HG02763 (cell line): ENCODE data around the gene ELF2.
"Not testable (repeated sequence)": the region's sequence is repeated elsewhere in the genome, so short reads cannot be mapped to it uniquely, and the experiment has no call there.

Experiments
- ATAC-seq: cut with Tn5 transposase; IDR thresholded peaks from one replicate; pipeline ENCODE4 v1.9.1; 2021; ENCODE audit warnings: mild to moderate bottlenecking, moderate library complexity; ENCODE audit not compliant: unreplicated experiment

The ELF2 gene

DNA sequence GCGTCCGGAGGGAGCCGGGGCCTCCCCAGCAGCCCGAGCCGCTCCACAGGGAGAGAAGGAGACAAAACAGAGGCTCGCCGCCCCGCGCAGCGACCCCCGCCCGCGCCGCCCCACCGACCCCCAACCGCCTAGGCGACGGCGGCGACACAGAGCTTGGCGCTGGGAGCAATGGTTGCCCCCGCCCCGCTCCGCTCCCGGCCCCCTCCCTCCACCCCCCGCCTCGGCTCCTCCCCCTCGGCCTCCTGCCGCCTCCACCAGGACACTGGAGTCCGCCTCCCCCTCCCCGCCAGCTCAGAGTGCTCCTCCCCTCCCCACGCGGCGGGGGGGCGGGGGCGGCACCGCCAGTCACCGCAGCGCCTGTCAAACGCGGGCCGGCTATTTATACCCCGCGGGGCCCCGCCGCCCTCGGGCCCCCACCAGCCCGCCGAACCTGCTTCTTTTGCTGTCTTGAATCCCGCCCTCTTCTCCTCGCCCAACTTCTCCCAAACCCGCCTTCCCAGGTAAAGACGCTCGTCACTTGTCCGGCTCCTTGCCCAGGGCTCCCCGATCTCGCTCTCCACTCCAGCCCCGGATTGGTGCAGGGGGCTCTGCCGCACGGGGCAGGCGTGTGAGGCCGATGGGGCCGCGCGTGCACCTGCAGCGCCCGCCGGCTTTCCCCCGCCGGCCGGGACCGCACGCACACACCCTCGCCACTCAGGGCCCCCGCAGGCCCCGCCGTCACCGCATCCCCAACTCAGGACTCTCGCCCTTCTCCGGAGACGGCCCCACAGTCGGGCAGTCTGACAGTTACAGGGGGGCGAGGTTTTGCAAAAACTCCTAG, at the start of gene ELF2:
ELF2 (minus strand) TSS at position 170 of the 820 bp plus-strand sequence. CDS start 39,517 bp downstream, outside the sequence.
- ATAC-seq, result peak; percentile 31

DNA sequence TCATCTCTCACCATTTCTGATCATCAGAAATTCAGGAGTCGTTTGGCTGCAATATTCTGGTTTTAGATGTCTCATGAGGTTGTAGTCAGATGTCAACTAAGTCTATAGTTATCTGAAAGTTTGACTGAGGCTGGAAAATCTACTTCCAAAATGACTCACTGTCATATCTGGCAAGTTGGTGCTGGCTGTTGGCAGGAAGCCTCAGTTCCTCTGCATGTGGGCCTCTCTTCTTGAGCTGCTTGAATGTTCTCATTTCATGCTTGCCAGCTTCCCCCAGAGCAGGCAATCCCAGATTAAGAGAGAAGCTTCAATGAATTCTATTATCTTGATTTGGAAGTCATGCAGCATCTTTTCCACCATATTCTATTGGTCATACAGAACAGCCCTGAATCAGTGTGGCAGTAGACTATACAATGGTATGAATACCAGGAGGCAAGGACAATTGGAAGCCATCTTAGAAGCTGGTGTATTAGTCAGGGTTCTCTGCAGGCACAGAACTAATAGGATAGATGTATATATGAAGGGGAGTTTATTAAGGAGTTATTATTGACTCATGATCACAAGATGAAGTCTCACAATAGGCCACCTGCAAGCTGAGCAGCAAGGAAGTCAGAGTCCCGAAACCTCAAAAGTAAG, 46.8 kb upstream of the ELF2 start:
- no peak for ATAC-seq

DNA sequence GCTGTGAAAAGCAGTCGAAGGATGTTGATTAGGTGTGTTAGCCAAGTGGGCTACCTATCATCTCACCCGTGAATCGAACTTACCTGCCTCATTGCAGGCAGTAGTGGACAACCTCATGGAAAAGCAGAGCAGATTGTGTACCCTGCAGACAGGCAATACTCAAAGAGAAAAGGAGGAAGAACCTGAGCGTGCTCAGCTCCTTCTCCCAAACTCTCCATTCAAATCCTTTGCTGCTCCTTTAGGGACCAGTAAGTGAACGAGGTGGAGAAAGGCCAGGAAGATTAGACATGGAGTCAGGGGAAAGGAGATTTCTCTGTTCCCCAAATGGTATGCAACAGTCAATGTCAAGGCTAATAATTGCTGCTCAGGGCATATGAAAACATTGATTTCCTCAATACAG, 45.2 kb upstream of the ELF2 start:
- no peak for ATAC-seq

DNA sequence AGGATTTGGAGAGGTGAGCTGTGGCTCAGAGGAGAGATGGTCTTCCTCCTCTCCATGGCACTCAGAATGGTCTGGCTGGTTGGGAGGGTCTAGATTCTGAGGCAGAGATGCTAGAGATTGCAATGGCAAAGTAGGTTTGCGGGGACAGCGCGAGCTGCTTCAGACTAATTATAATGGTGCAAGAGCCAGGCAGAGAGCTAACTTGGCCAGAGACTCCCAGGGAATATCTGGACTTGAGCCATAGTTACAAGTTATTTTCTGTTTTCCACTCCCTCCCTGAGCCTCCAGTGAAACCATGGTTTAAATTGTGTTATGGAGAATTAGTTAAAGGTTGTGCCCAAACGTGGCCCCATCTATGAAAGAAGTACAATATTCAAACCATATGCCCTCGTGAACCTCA, 44.7 kb upstream of the ELF2 start:
- no peak for ATAC-seq

DNA sequence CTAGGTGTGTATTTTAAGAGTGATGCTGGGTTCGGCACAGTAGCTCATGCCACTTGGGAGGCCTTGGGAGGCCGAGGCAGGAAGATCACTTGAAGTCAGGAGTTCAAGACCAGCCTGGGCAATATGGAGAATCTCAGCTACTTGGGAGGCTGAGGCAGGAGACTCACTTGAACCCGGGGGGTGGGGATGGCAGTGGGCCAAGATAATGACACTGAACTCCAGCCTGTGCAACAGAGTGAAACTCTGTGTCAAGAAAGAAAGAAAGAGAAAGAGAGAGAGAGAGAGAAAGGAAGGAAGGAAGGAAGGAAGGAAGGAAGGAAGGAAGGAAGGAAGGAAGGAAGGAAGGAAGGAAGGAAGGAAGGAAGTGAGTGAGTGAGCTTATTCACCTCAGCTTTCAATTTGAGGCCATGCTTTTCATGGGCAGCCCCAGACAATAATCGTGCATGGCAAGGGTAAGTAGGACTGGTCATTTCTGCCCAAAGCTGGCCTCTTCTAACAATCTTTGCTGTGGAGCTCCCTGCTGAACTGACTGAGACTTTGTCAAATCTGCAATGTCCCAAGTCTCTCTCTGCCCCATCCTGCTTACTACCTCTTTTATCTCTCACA, 42.5 kb upstream of the ELF2 start:
- ATAC-seq, result no peak

DNA sequence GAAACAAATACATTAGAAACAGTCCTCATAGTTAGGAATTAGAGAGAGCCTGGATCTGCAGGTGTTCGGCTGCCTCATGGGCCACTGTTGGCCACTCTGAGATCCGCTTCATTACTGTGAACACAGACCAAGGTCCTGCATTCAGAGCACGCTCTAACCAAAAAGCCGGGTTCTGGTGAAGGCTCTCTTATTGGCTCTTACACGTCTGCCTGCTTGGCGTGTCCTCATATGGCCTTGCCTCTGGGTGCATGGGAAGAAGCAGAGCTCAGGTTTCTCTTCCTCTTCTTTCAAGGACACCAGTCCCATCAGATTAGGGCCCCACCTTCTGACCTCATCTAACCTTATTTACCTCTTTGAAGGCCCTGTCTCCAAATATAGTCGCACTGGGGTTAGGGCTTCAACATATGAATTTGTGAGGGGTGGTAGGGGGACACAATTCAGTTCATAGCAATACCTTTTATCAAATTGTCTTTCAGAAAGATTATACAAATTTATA, 37.1 kb upstream of the ELF2 start:
- ATAC-seq, result peak; percentile 99

DNA sequence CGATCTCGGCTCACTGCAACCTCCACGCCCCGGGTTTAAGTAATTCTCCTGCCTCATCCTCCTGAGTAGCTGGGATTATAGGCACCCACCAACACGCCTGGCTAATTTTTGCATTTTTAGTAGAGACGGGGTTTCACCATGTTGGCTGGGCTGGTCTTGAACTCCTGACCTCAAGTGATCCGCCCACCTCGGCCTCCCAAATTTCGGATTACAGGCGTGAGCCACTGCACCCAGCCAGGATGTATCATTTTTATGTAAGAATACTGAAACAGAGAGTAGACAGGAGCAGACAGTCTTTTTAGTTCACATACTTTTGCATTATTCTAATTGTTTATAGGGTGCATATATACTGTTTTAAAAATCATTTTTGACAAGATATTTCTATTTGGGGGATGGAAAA, 36.6 kb upstream of the ELF2 start:
- ATAC-seq, result not testable (repeated sequence)

DNA sequence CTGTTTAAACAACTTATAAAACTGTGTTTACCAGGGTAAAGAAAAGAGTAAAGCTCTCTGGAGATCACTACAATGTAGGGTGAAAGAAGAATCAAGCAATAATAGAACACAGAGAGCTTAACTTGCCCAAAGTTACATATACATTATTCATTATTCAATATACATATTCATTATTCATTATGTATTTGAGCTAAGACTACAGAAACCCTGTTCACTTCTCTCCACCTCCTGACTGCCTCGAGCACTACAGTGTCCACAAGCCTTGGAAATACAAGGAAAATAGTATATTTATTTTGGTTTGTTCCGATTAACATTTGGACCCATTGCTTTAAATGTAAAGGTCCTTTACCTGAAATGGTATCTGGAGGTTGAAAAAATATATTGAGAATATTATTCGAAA, 35.9 kb upstream of the ELF2 start:
- ATAC-seq, result no peak

DNA sequence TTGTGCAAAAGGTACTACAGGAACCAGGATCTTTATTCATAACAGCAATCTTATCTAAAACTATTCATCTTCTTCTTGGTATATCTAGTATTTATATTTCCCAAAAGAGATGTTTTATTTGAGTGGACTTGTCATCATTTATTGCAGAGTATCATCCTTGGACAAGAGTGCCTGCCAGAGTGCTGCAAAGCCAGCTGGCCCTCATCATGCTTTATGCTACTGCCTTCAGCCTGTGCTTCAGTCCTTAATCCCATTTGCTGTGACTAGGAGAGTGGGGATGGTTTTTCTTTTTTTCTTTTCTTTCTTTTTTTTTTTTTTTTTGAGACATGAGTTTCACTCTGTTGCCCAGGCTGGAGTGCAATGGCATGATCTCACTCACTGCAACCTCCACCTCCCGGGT, 33.5 kb upstream of the ELF2 start:
- ATAC-seq, result no peak

DNA sequence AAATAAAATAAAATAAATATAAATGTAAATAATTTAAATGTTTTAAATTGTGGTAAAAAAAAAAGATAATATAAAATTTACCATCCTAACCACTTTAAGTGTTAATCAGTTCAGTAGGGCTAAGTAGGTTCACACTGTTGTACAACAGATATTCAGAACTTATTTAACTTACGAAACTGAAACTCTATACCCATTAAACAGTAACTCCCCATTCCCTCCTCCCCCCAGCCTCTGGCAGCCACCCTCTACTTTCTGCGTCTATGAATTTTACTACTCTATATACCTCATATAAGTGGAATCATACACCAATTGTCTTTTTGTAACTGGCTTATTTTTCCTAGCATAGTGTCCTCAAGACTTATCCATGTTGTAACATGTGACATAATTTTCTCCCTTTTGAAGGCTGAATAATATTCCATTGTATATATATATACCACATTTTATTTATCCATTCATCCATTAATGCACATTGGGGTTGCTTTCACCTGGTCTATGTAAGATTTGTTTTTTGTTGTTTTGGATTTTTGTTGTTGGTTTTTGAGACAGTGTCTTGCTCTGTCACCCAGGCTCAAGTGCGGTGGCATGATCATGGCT, 32.5 kb upstream of the ELF2 start:
- ATAC-seq, result no peak

DNA sequence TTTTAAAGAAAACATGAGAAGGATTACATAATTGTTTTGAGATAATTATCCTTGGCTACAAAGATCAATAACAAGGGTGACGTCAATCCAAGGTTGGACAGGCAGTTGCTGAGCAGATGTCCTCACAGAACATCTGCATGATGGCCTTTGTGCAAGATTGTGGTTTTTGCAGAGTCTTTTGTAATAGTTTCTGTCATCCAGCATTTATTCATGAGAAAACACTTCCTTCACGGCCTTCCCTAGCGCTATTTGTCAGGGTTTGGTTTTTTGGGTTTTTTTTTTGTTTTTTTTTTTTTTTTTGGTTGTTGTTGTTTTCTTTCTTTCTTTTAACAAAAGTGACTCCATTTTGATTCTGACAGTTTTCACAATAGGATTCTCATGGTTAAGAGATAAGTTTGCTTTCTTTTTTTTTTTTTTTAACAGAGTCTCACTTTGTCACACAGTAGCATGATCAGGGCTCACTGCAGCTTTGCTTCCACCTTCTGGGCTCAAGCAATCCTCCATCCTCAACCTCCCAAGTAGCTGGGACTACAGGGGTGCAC, 31.5 kb upstream of the ELF2 start:
- no peak for ATAC-seq

DNA sequence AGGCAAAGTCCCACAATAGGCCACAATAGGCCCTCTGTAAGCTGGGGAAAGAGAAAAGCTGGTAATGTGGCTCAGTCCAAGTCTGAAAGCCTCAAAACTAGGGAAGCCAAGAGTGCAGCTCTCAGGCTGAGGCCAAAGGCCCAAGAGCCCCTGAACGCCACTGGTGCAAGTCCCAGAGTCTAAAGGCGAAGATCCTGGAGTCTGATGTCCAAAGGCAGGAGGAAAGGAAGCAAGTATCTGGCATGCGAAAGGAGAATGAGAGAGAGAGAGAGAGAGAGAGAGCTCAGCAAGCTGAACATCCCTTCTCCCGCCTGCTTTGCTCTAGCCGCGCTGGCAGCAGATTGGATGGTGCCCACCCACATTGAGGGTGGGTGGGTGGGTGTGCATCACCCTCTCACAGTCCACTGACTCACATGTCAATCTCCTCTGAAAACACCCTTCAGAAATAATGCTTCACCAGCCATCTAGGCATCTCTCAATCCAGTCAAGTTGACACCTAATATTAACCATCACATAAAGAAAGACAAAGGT, 30.9 kb upstream of the ELF2 start:
- ATAC-seq, result no peak

DNA sequence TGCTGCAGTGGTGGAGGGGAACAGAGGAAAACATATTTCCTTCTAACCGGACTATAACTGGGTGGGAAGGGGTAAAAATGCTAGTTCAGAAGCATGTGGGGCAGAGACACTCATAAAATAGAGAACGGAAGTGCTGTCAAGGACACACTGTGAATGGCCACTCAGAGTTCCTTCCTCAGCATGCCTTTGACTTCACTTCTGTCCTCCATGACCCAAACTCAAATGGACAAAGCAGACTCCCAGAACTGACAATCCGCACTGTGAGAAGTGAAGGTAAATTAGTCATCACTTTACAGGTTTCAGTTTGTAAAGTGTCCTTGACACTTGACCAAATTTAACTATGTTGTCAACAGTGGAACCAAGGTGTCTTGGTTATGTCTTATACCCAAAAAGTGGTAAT, 30.2 kb upstream of the ELF2 start:
- ATAC-seq, result no peak

DNA sequence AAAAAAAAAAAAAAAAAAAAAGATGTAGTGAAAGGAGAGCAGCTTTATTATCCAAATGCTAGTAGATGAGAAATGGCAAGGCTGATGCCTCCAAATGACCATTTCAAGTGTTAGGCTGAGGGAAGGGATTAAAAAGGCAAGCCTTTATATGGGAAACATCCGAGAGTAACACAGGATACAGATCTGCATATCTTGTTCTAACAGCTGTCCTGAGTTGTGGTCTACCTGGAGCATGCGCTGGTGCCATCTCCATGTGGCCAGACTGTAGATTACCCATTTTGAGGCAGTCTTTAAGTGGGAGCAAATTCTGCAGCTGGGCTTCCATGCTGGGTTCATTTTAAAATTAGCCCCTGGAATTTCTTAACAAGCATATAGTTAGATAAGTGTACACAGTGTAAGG, 26.0 kb upstream of the ELF2 start:
- ATAC-seq, result no peak

DNA sequence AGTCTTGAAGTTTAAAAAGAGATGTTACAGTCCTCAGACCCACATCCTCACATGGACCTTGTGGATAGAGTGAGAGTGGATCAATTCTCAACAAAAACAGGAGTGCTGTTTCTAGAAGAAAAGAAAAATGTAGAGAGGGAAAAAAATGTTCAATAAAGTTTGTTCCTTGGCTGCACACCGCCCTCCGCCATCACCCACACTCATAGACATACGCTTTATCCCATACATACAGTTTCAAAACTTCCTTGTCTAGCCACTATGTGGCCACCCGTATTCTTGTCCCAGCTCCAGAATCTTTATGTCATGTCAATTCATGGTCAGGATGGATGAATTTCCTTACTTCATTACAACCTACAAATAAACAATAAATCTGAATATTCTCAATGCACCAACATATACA, 23.5 kb upstream of the ELF2 start:
- ATAC-seq, result no peak

DNA sequence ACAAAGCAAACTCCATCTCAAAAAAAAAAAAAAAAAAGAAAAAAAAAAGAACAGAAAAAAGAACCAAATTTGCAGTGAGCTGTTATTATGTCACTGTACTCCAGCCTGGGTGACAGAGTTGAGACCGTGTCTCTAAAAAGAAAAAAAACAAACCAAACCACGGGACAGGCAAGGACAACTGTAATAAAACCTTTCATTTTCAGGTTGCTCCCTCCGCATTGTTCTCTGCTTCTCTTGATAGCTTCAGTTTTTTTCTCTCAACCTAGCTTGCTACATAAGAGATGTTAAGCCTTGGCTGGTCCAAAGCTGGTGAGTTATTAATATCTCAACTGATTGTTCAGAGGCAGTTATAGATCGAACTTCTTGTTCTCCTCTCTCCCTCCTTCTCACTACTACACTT, 23.1 kb upstream of the ELF2 start:
- no peak for ATAC-seq

DNA sequence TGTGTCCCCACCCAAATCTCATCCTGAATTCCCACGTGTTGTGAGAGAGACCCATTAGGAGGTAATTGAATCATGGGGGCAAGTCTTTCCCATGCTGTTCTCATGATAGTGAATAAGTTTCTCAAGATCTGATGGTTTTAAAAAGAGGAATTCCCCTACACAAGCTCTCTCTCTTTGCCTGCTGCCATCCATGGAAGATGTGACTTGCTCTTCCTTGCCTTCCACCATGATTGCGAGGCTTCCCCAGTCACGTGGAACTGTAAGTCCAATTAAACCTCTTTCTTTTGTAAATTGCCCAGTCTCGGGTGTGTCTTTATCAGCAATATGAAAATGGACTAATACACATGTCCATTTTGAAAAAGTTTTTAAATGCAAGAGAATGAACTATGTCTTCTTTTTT, 20.2 kb upstream of the ELF2 start:
- ATAC-seq, result not testable (repeated sequence)

DNA sequence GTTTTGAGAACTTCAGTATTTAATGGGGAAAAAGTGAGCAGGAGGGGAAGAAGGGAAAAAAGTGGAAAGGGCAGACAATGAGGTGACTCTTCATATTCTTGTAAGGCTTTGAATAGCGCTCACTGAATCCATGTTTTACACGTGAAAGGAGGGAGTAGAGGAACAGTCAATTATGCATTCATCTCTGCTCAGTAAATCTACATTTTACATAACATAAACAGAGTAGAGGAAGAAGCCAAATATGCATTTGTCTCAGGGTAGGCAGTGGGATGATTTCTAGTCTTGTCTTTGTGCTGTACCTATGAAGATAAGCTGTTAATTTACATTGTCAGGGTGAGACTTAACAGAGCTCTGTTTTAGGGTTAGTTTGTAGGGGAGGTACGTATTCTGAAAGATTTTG, 19.4 kb upstream of the ELF2 start:
- no peak for ATAC-seq

DNA sequence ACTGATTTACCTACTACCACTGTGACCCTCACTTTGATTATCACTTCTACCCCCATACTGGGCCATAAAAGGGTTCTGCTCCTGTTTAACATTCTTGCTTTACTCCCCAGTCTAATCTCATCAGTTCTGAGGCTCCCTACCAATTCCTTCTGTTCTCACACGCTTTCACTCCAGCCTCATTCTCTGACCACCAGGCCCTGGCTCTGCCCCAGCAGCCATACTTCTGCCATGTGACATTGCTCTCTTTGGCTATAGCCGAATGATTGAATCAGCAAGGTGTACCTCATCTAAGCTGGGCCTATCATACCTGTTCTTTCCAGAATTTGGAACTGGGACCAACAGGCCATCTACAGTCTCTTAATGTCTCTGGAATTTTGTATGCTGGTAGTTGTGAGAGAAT, 14.4 kb upstream of the ELF2 start:
- no peak for ATAC-seq

DNA sequence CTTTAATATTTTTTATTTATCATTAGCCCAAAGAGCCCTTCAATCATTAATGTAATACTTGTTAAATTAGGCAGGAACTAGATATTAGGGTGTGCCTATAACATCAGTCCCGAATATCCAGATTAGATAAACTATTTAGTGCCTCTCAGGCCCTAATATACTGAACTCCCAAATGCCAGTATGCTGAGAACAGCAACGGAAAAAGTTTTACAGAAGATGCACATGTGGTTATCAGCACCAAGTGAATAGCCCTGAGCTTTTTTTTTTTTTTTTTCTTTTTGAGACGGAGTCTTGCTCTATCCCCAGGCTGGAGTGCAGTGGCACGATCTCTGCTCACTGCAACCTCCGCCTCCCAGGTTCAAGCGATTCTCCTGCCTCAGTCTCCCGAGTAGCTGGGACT, 13.0 kb upstream of the ELF2 start:
- ATAC-seq, result no peak

DNA sequence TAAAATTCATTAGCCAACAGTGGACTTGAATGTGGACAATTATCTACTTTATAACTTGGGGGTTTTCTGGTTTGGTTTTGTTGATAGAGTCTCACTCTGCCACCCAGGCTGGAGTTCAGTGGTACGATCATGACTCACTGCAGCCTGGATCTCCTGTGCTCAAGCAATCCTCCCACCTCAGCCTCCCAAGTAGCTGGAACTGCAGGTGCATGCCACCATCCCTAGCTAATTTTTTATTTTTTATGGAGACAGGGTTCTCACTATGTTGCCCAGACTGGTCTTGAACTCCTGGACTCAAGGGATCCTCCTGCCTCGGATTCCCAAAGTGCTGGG, 12.4 kb upstream of the ELF2 start:
- no peak for ATAC-seq
